CD4-positive, alpha-beta T cell treated with Interleukin-2 at 100 ng/mL for 4 hours (primary cell): ENCODE measurements around the gene TTN.

Experiments
- DNase-seq: peaks from one replicate; pipeline ENCODE4 v3.0.0-alpha.2; 2020; ENCODE audit warnings: low spot score

The TTN gene

DNA sequence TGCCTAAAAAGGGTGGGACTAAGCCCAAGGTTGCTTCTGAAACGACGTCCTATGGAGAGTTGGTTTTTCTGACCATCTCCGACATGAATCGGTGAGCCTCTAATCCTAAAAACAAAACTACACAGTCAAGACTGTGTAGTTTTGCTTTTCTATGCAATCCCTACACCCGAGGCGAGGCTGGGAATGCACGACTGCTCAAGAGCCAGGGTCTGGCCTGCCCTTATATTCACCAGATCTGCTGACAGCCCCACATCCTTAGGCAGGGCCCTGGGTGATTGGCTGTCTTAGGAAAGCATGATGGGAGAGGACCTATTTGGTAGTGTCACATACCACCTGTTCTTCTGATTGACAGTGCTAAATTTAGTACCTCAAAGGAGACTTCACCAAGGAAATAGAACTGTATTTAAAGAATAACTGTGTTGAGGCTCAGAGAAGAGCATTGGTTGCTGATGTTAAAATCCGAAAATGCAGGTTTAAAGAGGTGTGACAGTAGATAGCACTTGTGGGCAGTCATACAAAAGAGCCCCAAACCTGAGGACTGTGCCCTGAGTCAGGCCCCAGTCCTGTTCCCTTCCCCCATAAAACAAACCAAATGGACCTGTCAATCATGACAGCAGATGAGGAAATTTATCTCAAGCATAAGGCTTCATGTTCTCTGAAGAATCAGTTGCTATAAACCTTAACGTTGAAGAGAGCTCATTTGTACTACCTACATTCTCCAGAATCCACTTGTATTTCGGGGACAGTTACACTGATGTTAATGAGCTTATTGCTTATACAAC is at the start of gene TTN:
Gene TTN, minus strand, starts transcription at position 197 of the 782 bp plus-strand sequence. CDS start 2,781 bp downstream, outside the sequence.
- DNase-seq, result no peak

DNA sequence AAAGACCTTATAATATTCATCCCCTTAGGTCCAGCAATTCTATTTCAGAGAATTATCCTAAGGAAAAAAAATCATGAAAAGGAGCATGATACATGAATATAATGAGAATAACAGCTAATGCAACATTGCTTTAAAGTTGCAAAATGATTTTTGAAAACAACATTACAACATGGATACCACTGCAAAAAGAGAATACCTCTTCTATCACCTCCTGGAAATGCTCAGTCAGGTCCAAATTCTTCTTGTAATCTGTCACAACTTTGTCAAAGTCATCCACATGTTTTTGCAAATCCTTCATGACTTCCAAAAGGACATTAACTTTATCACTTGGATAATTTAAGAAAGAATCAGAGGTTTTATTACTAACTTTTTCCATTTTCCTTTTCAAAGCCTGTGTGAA is 47.9 kb upstream of the TTN start:
- no peak for DNase-seq

DNA sequence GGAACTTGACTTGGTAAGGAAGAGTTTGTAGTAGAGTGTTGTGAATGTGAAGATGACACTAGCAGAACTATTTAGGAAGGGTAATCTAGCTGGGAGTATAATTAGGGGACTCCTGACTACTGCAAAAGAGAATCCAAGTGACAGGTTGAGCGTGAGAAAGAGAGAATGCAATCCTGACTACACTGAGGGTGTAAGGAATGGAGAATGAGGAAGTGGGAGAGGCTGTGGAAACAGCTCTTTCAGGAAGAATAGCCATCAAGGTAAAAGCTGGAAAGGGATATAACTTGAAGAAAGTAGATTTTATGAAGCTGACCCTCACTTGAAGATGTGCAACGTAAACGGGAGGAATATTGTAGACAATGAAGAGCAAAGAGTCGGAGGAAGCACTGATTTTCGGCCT is 41.1 kb upstream of the TTN start:
- no peak for DNase-seq

DNA sequence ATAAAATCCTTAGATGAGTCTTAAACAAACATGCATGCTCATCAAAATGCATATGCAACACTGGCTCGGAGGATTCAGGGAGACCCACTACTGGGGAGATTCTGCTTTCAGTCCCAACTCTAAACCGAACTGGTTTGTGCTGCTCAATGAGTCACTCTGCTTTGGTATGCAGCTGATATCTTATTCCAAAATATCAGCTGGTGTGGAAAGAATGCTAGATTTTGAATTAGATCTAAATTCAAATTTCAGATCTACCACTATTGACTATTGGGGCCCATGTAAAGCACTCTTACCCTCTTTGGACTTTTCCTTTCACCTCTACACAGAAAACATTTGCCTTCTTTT is 39.2 kb upstream of the TTN start:
- no peak for DNase-seq

DNA sequence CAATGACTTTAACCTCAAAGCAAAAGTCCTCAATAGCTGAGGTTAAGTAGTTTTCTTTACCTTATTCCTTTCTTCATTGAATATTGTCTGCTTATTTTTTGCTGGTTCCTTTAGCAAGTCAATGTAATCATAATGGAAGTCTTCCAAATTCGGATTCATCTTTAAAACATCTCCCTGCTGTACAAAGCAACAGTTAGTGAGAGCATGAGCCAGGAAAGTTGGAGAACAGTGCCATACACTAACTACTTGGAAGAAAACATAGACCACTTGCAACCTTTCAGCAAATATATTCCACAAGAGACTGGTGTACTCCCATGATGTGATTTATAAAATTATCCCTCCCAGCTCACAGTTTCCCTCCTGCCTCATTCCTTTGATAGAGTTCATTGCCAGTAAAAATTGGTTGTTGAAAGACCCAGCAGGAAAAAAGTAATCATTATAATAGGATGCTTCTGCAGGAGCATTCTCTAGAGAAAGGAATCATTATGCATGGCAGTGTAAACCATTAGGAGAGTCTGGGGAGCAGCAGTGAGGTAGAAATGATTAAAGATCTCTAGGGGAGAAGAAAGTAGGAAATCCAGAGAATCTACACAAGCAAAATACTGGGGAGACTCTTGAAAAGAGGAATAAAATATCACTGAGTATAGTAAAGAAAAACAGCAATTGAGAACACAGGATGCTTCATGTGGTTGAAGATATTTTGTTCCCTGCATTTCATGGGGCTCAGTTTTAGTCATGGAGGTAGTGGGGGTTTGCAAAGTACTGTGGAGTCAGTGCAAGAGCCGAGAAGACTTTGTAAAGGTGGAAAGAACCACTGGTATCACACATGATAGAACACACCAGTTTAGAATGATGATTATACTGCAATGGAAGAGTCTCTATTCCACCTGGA is 38.6 kb upstream of the TTN start:
- DNase-seq, result no peak

DNA sequence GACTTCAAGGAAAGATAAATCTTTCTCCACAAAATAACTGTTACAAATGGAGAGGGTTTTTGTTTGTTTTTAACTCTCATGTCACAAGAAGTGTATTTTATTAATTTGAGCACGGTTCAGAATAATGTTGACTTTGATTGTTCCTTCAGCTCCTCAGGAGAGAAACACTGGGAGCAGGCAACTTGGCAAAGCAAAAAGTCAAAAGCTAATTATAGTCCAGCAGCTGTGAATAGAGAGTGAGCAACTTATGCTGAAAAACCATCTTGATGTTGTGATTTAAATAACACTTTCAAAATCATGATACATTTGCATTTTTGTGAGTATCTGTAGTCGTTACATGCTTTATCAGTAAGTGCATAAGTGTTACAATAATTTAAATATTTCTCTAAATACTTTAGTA is 37.5 kb upstream of the TTN start:
- DNase-seq, result no peak

DNA sequence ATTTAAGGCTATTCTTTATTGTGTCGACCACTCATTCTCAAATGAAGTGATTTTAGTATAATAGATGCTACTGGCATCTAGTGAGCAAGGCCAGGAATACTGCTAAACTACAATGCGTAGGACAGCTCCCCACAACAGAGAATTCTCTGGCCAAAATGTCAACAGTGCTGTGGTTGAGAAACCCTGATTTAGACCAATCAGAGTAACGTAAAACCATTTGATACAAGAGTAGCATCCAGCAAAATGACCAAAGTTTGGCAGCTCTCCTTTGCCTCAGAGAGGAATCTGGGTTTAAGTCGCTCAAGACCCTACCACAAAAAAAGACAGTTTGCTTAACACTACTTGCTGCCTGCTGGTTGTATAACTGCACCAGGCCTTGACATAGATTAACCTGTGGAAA is 37.0 kb upstream of the TTN start:
- no peak for DNase-seq

DNA sequence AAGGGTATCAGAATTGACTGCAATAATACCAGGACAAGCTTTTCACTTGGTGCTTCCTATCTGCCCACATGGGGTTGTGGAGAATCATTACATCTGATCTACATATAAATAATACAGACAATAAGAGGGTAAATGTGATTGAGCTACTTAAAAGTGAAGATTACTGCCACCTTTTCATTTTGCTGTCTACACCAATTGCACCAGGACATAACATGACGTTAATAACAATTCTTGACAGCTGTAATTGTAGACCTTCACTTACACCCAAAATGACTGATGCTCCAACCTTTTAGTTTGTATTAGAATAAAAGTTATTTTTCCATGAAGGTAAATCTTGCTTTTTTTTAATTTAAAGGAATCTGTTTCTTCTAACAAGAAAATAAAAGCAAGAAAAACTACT is 36.5 kb upstream of the TTN start:
- no peak for DNase-seq

DNA sequence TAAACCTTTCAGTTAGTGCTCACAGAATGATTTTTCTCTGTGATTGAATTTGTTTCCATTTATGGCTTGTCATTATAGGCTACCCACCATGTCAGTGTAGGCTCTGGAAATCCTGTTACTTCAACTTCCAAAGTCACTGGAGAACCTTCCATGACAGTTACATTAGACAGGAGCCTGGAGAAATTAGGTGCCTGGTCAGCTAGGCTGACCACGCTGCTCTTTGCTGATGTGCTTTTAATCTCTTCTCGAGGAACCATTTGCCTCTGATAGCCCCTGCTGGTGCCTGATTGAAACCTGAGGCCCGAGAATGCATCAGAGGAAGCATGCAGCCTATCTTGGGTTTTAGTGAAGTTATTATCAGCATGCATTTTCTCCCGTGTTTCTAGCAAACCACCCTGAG is 29.6 kb upstream of the TTN start:
- DNase-seq, result no peak

DNA sequence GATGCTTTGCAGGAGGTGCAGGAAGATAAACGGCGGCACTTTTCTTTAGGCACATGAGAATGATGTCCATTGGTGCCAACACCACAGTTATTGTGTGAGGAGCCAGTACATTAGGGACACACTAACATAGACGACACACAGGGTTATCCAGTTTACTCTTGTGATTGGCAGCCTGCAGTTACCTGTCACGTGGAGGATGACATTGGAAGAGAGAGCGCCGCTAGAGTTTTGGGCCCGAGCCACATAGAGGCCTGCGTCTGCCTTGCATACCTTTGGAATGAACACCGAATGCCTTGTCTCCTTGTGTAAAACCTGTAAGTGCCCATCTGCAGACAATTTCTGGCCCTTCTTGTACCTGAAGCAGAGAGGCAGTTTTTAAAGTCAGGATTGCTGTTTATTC is 26.9 kb upstream of the TTN start:
- DNase-seq, result no peak

DNA sequence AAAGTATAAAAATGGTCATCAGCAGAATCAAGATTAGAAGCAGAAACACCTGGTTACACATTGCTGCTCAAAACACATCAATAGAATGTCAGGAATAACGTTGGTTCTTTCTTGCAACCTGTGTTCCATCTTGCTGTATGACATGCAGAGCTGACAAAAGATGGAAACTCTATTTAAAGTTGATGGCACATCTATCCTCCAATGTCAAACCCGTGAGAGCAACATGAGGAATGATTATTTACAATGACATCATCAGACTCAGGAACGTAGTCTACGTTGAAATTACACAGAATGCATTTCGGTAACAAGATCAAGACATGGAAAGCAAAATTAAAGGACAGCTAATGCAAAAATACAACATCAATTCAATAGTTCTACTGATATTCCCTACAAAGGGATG is 26.2 kb upstream of the TTN start:
- DNase-seq, result no peak

DNA sequence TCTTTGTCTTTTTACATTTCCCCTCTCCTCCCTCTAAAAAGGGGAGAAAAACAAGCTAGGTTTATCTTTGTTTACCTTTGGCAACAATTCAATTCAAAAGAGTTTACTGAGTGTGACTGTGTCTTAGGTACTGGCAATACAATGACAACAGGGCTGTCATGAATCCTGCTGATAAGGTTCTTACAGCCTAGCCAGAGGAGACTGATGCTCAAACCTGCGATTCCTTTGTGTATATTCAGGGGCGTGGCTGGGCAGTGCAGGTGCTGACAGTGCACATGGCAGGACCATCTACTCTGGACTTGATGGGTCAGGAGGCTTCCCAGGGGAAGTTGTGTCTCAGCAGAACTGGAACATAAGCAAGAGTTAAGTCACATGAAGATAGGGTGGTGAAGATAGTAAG is 23.2 kb upstream of the TTN start:
- no peak for DNase-seq

DNA sequence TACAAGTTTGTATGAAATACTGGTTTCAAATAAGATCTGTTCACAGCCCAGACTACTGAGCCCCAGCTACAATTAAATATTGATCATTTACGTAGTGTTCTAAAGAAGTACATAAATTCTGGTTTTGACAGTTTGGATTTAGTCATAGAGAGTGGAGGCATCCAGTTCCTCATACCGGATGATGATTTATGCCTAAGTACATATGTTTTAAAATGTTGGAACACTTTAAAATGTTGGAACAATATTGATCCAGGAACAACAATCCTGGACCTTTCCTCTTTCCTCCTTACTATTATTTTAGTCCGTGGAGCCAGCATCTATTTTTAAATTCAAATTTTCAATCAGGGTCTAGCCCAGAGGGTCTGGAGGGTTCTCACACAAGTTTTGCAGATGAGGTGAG is 22.8 kb upstream of the TTN start:
- DNase-seq, result no peak

DNA sequence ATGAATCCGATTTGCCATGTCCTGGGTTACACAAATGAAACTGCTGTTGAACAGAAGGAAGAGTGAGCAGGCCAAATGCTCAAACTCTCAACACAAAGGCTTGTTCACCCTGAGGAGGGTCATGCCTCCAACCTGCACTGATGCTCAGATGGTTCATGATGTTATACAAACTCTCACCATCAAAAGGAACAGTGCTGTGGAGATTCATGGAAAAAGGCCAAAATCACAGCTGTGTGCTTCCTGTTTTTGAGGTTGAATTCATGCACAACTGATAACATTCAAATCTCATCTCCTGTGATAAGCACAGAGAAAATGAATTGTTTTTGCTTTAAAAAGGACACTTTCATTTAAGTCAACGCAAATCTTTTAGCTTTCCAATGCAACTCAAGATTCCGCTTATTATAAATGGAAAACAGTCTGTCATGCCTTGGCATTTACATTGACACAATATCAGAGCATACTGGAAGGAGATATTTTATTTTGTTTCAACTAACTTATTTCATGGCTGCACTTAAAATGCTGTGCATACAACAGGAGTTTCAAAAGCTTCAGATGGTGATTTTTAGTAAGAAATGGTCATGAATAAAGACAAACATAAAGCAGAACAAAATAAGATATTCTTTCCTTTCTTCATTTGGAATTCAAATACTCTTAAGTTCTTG is 22.2 kb upstream of the TTN start:
- DNase-seq, result no peak

DNA sequence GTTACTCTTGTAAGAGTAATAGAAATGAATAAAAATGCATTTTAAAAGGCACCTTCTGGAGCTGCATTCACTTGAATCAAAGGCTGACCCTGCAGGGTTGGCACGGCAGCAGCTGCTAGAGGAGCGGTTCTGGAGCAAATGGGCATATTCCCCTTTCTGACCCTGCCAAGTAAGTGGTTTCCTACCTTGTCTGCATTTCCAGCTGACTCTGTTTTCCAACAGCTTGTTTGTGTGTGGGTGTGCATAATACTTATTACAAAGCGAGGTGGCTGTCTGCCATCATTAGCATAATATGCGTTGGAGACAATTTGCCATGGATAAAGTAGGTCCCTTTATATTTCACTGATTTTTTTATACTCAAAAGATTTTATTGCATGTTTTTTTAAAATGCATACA is 21.3 kb upstream of the TTN start:
- DNase-seq, result no peak

DNA sequence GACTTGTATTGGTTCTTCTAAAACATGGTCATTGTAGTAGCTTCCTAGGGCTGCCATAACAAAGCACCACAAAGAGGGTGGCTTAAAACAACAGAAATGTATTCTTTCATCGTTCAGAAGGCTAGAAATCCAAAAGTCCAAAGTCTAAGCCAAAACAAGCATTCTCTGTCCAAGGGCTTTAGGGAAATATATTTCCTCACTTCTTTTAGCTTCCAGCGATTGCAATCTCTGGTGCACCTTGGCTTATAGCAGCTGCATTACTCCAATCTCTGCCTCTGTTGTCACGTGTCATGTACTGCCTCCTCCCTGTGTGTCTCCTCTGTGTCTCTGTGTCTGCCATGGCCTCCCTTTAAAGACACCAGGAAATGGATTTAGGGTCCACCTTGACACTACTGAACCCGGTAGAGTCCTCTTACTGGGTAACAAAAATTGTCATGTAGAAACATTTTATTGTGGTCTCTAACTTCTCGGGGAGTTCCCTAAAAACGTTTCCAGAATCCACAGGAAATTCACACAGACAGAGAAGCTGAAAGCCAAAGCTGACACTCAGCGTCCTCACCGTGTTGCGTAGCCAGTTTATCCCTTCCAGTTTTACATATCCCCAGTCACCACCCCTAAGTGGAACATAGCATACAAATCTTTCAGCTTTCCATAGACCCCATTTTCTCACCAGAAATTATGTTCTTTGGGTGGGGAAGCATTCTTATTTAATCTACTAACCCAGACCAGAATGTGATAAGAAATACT is 20.7 kb upstream of the TTN start:
- DNase-seq, result no peak

DNA sequence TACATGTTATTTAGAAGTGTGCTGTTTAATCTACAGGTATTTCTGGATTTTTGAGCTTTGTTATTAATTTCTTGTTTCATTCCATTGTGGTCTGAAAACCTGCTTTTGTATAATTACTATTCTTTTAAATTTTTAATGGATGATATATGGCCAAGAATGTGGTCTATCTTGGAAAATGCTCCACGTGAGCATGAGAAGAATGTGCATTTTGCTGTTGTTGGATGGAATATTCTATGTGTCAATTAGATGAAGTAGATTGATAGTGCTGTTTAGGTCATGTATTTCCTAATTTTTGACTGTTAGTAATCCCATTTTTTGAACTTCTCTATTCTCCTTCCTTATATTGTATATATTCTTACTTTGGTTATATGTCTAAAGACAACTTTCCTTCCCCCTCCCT is 19.9 kb upstream of the TTN start:
- DNase-seq, result no peak

DNA sequence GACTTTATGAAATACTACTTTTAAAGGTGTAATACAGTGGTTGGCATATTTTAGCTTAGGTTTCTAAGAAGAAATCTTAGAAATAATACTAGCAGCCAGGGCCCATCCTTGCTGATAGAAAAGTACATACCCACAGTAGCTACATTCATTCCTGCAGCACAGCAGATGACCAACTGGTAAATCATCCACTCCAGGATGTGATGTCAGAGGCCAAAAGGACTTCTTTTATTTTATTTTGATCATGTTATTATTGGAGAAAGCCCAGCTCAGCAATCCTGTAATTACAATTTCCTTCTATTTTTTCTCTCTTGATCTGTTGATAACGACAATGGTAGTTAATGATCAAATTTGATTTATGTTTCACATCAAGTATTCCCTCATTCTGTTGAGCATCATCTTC is 18.0 kb upstream of the TTN start:
- DNase-seq, result no peak

DNA sequence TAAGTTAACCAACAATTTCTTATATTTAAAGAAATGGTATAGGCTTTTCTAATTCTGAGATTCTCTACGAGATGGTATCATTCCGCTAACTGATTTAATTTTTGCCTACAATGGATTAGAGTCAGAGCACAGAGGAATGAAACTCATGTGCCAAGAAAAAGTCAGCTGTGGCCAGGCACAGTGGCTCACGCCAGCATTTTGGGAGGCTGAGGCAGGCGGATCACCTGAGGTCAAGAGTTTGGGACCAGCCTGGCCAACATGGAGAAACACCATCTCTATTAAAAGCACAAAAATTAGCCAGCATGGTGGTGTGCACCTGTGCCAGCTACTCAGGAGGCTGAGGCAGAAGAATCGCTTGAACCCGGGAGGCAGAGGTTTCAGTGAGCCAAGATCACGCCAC is 17.0 kb upstream of the TTN start:
- no peak for DNase-seq

DNA sequence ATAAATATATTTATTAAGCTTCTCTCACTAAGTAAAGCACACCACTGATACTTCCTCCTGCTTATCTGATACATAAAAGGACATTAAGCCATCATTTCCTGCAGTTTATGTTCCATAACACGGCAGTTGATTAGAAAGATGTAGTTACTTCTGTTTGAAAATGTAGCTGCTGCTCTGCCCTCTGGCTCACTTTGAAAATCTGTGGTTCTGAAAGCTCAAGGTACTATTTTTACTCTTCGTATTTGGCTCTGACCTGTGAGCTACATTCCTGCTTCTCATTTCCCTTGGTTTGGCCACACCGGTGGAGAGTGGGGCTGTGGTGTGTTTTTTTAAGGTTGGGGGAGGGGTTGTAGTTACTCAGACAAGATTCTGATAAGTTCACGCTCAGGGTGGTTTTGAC is 12.8 kb upstream of the TTN start:
- no peak for DNase-seq

DNA sequence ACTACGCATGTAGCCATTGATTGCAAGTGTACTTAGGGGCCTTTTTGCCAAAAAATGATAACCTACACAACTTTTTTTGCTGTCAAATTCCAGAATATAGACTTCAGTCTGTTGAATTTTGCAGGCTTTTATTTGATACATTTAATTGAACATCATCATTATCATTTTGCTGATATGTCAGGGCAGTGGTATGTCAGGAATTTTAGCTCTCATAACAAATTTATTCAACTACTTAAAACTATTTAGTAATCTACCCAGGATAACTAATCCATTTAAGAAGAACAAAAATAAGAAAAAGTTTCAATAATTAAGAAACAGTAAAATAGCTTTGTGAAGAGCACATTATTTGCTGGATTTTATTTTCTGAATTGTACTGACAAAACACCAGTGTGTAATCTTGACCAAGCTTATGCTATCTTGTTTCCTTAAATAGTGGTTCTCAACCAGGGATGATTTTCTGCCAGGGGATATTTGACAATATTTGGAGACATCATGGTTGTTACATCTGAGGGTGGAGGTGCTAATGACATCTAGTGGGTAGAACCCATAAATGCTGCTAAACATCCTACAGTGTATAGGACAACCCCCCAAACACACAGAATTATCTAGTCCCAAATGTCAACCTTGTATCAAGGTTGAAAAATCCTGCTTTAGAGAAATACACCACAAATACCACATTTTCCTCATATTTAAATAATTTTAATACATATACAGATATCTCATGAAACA is 12.1 kb upstream of the TTN start:
- DNase-seq, result no peak

DNA sequence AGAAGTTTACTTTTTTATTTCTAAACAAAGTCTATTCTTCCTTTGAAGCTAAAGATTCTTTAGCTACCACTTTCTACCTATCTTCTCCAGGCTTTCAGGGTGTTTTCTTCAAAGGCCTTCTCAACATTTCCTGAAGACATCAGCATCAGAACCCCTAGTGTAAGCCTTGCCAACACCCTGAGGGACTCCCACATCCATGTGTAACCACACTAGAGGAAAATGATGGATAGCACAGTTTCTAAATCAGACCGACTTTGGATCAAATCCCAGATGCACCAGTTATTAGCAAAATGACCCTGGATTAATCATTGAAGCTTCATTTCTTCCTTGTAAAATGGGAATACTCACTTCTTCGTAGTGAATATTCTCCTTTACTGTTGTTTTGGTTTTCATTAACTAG is 4.7 kb upstream of the TTN start:
- DNase-seq, result no peak
